Muscle of arm (tissue), 12 donors: ENCODE results near the gene ACSM5. TPM values are rescaled to one million over a fixed set of nuclear protein-coding genes. Genes with fewer than 3 reads are reported as not detected.
"Not testable (repeated sequence)": the region's sequence is repeated elsewhere in the genome, so short reads cannot be mapped to it uniquely, and the experiment has no call there.

Source experiments
- DNase-seq: peaks from one replicate; pipeline ENCODE4 v3.0.0-alpha.2; 2013
- polyA plus RNA-seq, 12 donors: library from polyadenylated mRNA; unstranded; fragments of 120-200 nt; gene quantifications; one replicate each; pipeline ENCODE4 v1.2.1, GENCODE V29; 2013; ENCODE audit not compliant: insufficient read length in 12 of 12

ACSM5 gene
- polyA plus RNA-seq, 12 donors: 0.11 to 1.9 (median 0.33) TPM; not detected in 3

DNA sequence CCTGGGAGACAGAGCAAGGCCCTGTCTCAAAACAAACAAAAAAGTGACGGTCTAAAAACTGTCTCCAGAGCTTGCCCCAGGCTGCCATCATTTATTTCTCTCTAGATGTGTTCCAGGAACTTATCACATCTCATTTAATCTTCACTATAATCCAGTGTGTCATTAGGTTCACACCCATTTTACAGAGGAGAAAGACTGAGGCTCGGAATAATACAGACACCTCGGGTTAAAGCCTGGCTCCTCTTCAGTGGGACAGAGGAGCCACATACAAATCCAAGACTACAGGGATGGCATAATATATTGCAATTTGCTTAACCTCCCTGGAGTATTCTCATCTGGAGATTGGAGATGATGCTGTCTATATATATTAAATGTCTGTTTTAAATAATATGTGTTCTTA, 10.7 kb upstream of the ACSM5 start:
- no peak for DNase-seq

DNA sequence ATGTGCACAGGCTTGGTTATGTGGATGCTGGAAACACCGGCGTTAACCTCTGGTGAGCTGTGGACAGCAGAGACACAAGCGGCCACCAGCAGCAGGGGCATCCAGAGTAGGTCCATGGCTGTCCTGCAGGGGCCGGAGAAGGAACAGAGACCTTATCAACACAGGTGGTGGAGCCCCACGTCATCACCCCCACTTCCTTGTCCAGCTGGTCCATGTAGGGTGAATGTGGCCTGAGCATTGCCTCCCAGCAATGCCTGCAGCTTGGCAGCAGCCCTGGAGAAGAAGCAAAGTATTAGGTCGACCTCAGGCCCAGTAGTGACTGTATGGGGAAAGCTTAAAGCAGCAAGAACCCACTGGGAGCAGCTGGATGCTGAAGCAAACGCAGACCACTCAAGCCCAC, 10.1 kb upstream of the ACSM5 start:
- no peak for DNase-seq

GRCh38 chr16:20401066-20401465, 8.3 kb upstream of the ACSM5 start:
- DNase-seq: no peak

GRCh38 chr16:20401475-20402016, 7.8 kb upstream of the ACSM5 start:
- DNase-seq: no peak

DNA sequence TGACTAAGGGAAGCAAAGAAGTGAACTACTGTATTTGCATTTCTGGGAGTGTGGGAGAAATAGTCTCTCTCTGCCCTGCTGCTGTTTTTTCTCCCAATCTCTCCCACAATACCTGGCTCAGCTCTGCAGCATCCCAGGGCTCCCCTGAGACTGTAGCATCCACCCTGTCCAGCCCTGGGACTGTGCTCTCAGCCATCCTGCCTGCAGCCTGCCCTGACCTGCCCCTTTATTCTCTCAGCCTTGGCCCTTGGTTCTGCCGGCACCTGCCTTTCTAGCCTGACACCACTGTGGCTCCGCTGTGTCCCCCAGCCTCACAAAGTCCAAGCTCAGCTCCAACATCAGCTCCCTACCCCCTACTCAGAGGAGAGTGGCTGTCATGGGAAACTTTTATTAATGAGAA, 6.7 kb upstream of the ACSM5 start:
- no peak for DNase-seq

GRCh38 chr16:20404637-20405036, 4.7 kb upstream of the ACSM5 start, which contains the start of gene PDILT:
Gene PDILT, minus strand, starts transcription at chr16:20404737. Its CDS starts 5,437 bp downstream, at chr16:20399300.
- DNase-seq: no peak

DNA sequence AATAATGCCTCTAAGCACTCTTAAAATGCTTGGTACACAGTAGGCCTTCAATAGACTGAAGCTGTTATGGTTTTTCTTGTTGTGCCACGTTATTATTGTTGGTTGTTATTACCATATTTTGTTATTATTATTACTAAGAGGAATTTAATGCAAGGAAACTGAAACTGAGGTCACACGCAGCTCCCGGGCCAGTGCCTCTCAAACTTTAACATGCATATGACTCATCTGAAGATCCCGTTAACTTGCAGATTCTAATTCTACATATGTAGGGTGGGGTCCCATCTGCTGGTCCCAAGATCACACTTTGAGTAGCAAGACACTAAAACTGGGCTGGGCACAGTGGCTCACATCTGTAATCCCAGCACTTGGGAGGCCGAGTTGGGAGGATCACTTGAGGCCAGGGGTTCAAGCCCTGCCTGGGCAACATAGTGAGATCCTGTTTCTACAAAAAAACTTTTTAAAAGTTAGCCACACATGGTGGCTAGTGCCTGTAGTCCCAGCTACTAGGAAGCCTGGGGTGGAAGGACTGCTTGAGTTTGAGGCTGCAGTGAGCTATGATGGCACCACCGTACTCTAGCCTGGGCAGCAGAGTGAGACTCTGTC, 888 bp downstream of the ACSM5 start:
- no peak for DNase-seq

- no peak for DNase-seq
Observed at GRCh38 chr16:20411055-20411454, 1.7 kb downstream of the ACSM5 start.

- DNase-seq: no peak
Observed at GRCh38 chr16:20415541-20415940, 6.2 kb downstream of the ACSM5 start.

DNA sequence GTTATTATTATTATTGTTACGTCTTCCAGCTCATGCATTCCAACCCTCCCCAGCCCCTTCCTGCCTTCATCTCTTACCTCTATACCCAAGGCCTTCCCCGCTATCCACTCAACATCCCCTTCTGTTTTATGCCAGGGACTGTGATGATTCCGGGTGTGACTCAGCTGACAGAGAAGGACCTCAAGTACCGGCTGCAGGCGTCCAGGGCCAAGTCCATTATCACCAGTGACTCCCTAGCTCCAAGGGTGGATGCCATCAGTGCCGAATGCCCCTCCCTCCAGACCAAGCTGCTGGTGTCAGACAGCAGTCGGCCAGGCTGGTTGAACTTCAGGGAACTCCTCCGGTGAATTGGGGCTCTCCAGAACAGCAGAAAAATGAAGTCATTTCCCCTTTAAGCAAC, 9.8 kb downstream of the ACSM5 start:
- DNase-seq: not testable (repeated sequence)

- not testable (repeated sequence) for DNase-seq
Observed at GRCh38 chr16:20421748-20422147, 12.4 kb downstream of the ACSM5 start.

- DNase-seq: not testable (repeated sequence)
Observed at GRCh38 chr16:20423772-20424128, 14.4 kb downstream of the ACSM5 start.

- no peak for DNase-seq
Observed at GRCh38 chr16:20424129-20424866, 15.0 kb downstream of the ACSM5 start.

DNA sequence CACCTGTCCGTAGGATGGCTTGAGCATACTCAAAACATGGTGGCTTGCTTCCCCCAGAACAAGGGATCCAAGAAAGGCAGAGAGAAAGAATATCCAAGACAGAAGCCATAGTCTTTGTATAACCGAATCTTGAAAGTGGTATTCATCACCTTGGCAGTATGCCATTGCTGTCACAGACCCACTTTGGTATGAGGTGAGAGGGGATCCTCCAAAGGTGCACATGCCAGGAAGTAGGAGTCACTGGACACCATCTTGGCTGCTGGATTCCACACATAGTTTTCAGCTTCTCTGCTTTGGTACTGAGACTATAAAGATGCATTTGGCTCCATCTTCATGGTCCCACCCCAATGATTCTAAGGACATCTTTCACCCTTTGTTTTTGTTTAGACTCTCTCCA, 18.1 kb downstream of the ACSM5 start:
- DNase-seq: not testable (repeated sequence)

DNA sequence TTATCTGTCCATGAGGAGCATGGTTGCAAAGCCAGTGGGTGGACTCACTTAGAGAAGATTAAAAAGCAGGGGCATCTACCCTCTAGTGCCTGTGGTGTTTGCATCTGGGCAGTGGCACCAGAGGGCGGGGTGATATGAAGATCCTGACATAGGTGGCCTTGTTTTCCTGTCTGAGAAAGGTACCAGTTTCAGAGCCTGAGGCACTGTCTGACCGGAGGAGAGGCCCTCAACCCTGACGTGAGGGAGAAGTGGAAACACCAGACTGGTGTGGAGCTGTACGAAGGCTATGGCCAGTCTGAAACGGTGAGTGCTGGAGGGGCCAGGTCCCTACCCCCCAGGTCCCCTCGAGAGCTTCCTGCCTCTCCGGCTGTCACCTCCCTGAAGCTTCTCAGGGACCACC, 20.2 kb downstream of the ACSM5 start:
- DNase-seq: not testable (repeated sequence)

- DNase-seq: not testable (repeated sequence)
Observed at GRCh38 chr16:20430480-20430879, 21.1 kb downstream of the ACSM5 start.

DNA sequence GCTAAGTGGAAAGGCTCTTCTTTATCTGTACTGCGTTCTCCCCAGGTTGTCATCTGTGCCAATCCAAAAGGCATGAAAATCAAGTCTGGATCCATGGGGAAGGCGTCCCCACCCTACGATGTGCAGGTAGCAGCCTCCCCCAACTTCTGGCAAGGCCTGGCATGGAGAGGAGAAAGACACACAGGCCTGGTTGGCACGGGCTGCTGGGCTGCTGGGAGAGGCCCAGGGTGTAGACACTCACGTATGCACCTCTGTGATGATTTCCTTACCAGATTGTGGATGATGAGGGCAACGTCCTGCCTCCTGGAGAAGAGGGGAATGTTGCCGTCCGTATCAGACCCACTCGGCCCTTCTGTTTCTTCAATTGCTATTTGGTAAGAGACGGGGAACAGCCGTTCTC, 21.6 kb downstream of the ACSM5 start:
- DNase-seq: no peak

DNA sequence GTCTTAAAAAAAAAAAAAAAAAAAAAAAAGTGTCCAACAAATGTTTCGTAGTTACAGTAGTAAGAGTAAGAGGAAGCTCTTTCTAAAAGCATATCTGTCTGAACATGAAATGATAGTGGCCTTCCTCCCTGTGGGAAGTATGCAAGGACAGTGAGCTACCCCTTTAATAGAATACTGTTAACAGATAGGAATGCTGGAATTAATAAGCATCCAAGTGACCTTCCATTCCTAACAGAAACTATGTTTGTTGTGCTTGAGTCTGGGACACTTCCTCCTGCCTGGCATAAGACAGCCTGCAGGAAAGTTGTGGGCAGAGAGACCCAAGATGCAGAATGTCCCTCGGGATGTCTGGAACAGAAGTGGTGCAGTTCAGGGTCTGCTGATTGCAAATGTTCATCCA, 29.6 kb downstream of the ACSM5 start:
- not testable (repeated sequence) for DNase-seq

DNA sequence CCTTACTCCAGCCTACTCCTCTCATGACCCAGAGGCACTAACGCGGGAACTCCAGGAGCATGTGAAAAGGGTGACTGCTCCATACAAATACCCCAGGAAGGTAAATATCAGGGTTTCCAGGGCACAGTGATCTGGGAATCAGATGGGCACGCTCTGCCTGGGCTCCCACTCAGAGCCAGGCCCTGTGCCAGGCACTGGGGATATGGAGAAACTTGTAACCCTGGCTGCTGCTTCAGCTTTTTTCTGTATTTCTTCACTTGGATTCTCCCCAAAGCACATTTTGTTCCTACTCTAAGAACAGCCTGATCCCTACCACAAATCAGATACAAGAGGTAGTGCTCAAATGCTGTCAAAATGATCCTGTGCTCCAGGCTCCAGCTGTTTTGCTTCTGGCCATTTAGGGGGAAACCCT, 30.5 kb downstream of the ACSM5 start:
- DNase-seq: not testable (repeated sequence)

GRCh38 chr16:20440731-20441130, 31.4 kb downstream of the ACSM5 start:
- DNase-seq: not testable (repeated sequence)

DNA sequence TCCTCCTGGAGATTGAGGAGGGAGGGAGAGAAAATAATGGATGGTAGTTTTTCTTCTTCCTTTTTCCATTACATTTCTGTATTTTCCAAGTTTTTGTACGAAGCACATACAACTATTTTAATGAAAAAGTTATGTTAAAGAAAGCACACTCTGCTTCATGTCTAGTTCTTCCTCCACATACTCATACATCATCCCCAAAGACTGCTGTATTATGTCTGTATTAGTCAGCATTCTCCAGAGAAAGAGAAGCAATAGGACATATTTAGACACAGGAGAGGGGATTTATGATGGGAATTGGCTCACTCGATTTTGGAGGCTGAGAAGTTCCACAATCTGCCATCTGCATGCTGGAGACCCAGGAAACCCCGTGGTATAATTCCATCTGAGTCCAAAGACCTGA, 31.9 kb downstream of the ACSM5 start:
- DNase-seq: no peak

DNA sequence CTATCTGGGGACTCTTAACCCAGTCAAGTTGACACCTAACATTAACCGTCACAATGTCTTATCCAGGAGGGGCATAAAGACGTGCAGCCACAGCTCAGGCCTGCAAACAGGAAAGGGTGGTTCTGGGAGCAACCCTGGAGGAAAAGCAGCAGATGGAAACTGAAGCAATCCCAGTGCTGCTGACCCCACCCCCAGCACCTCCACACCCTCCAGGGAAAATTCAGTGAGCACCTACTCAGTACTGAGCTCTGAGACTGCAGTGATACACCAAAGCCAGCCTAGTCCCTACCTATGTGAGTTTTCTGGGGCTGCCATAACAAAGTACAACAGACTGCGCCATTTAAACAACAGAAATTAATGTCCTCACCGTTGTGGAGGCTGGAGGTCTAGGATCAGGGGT, 32.5 kb downstream of the ACSM5 start:
- not testable (repeated sequence) for DNase-seq

DNA sequence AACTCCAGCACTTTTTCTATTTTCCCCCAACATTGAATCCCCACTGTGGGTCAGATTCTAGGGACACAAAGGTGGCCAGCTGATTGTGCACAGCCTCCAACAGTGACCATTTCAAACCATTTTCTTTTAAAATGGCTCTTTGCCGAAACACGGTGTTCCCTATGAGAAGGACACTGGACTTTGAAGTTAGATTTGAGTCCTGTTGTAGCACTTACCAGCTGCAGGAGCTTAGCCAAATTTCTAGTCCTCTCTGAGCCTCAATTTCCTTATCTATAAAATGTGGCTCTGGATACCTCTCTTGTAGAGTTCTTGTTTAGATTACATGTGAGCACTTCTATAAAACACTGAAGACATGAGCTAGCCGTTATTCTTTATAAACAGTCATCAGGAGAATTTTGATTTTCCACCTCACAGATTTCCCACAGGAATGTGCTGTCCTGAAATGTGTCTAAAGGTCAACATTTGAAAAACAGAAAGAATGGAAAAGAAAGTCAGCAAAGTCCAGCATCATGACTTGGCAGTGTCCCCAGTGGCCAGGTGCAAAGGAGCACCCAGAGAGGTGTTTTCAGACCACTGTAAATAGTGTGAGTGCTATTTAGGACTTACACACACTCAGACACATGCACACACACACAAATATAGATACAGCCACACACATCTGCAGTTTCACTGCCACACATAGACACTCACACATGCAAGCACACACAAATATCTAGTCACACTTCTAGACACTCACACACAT, 37.5 kb downstream of the ACSM5 start:
- not testable (repeated sequence) for DNase-seq
